HUES64 (cell line): ENCODE results near the gene KAZN.

Experiments
- H3K27ac ChIP-seq: 2 replicates; pipeline ENCODE4 v1.7.0; 2013; ENCODE audit warnings: low read depth, low read length, inconsistent platforms
- H3K27me3 ChIP-seq: 2 replicates; pipeline ENCODE4 v1.6.1; 2013; ENCODE audit warnings: mild to moderate bottlenecking, low read length; ENCODE audit not compliant: insufficient read depth
- H3K36me3 ChIP-seq: 2 replicates; pipeline ENCODE4 v1.6.1; 2013; ENCODE audit warnings: mild to moderate bottlenecking, low read length; ENCODE audit not compliant: insufficient read depth
- H3K4me1 ChIP-seq: 2 replicates; pipeline ENCODE4 v1.6.1; 2013; ENCODE audit warnings: mild to moderate bottlenecking, low read length, moderate library complexity; ENCODE audit not compliant: insufficient read depth
- H3K4me3 ChIP-seq: 2 replicates; pipeline ENCODE4 v1.5.1; 2013; ENCODE audit warnings: mild to moderate bottlenecking, low read length, moderate library complexity
- H3K9ac ChIP-seq: 2 replicates; pipeline ENCODE4 v1.6.1; 2013; ENCODE audit warnings: mild to moderate bottlenecking, low read depth, low read length
- H3K9me3 ChIP-seq: 2 replicates; pipeline ENCODE4 v1.6.1; 2013; ENCODE audit warnings: low read depth, low read length; ENCODE audit not compliant: insufficient read depth
- WGBS: fragments of 150-250, 120-280 bp; methylation state at CpG from one replicate; pipeline ENCODE4 v1.1.7; 2013; ENCODE audit warnings: missing lambda C conversion rate; 5-methylcytosine and 5-hydroxymethylcytosine counted together

KAZN gene

DNA sequence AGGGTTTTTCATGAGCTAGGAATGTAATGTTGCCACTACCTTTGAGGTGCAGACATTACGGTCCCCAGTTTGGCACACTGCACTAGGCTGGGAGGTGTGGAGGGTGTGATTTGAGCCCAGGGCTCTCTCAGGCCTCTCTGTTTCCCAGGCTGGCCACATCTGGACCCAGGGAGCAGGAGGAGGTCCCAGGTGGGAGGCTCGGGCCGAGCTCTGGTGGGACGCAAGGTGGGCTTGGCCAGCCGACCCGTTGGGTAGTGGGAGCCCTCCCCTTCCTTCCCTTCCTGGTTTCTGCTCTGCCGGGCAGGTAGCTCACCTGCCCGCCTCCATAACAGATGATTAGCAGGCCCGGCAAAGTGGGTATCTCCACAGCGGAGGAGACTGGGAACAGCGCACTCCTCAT, 408.9 kb downstream of the KAZN start:
- Histone ChIP-seq H3K27me3 (no peaks in the 10 kb centered on the region), H3K4me1 (0 out of 2 replicates have a peak, but pooled peaks cover 4% of the 10 kb centered on the region), H3K9ac (no peak overlapping the region), H3K9me3 (no peaks in the 10 kb centered on the region), H3K36me3 (no peaks in the 10 kb centered on the region), H3K4me3 (no peak overlapping the region), H3K27ac (no peak overlapping the region)
- 94% methylated on average over 11 of the region's 11 CpGs for WGBS

DNA sequence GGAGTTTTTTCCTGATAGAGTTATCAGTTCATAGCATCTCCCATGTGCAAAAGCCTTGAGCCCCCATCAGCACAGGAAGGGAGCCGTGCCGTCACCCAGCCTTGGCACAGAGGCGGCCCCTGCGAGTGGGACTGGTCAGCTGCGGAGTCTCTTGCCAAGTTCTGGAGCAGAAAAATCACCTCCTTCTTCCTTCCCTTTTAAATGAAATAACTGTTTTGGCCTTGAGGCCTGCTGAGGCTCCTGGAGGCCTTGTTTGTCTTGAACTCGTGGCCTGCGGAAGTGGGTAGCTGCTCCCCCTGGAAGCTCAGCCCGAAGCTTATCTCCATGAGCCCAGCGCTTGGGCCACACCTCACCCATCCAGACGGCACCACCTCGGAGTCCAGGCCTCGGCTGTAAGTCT, 409.4 kb downstream of the KAZN start:
- Histone ChIP-seq H3K4me1 (0 out of 2 replicates have a peak, but pooled peaks cover 4% of the 10 kb centered on the region), H3K36me3 (no peaks in the 10 kb centered on the region), H3K27me3 (no peaks in the 10 kb centered on the region), H3K9ac (no peak overlapping the region), H3K9me3 (no peaks in the 10 kb centered on the region), H3K4me3 (no peak overlapping the region), H3K27ac (no peak overlapping the region)
- 93% methylated on average over 12 of the region's 12 CpGs for WGBS

DNA sequence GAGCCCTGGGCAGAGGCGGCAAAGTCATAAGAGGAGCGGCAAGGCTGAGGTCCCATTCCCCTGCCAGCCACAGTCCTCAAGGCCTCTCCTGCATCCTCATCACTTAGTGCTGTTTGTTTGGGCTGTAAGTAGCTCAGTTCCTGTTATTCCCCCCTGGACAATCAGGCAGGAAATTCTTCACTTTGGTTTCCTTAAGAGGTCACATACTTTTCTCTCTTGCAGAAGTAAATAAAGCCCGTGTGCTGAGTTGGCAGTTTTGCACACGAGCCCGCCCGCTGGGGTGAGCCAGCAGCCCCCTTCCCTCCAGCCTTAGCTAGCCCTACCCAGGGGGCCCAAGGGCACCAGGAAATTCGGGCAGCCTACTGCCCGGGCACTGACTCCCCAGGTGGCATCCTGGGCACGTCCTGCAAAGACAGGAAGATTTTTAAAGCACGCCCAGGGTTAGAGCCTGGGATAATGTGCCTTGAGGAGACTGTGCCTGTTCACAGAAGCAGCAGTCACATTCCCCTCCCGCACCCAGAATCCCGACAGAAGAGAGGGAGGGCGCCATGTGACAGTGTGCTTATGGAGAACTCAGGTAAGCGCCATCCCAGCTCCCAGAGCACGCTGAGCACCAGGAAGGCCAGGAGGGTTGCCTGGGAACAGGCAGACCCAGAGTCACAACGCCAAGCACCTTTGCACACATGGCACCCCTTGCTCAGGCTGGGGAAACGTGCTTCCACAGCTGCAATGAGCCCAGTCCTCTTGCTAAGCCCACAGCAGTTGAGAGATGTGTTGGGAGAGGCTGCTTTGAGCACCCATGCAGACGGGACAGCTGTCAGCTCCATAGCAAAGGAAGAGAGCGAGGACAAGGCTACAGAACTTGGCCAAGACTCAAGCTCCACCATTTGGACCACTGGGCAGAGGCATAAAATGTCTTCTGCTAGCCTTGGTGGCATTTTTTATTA, 410.6 kb downstream of the KAZN start:
- no peak overlapping the region for H3K4me3 ChIP-seq
- H3K27me3 ChIP-seq = no peaks in the 10 kb centered on the region
- H3K9ac ChIP-seq = no peak overlapping the region
- H3K4me1 ChIP-seq = 0 out of 2 replicates have a peak, but pooled peaks cover 4% of the 10 kb centered on the region
- no peaks in the 10 kb centered on the region for H3K9me3 ChIP-seq
- no peaks in the 10 kb centered on the region for H3K36me3 ChIP-seq
- WGBS = 87% methylated on average over 19 of the region's 19 CpGs
- H3K27ac ChIP-seq = no peak overlapping the region

DNA sequence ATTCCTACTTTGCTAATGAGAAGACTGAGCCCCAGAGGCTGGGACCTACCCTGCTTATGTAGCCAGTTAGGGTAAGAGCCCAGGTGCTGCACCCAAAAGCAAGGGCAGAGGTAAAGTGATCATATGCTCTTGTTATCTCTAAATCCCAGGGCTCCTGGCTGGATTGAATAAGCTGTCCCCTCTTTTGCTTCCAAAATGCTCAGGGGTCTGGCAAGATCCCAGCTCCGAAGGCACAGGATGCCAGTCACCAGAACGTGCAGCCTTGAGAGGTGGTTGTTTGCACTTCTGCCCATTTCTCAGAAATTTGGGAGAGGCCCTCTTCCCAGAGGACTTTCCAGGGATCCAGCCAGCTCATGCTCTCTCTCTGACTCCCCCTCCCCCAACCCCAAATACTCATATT, 412.7 kb downstream of the KAZN start:
- H3K4me1 ChIP-seq = 0 out of 2 replicates have a peak, but pooled peaks cover 4% of the 10 kb centered on the region
- no peaks in the 10 kb centered on the region for H3K27me3 ChIP-seq
- WGBS = 88% methylated on average over 2 of the region's 2 CpGs
- no peaks in the 10 kb centered on the region for H3K9me3 ChIP-seq
- no peak overlapping the region for H3K4me3 ChIP-seq
- no peak overlapping the region for H3K9ac ChIP-seq
- H3K36me3 ChIP-seq = no peaks in the 10 kb centered on the region
- H3K27ac ChIP-seq = no peak overlapping the region

DNA sequence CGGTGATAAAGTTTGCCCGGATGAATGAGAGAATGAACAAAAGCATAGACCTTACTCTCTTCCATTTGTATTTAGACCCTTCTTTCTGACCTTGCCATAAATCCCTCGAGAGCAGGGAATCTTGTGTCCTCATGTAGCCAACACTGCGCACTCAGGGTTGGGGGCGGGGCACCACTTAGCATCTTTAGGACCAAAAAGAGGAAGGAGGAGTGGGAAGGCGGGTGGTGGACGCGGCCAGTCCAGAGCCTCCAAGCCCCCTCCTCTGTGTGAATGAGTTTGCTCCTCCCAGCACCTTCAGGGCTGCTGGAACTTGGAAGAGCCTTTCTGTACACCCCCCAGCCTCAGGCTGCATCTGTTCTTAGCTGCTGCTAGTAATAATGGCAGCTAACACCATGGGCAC, 413.2 kb downstream of the KAZN start:
- H3K4me1 ChIP-seq = 0 out of 2 replicates have a peak, but pooled peaks cover 4% of the 10 kb centered on the region
- H3K9me3 ChIP-seq = no peaks in the 10 kb centered on the region
- H3K36me3 ChIP-seq = no peaks in the 10 kb centered on the region
- no peak overlapping the region for H3K9ac ChIP-seq
- H3K4me3 ChIP-seq = no peak overlapping the region
- whole genome bisulfite sequencing = 79% methylated on average over 8 of the region's 8 CpGs
- no peak overlapping the region for H3K27ac ChIP-seq
- no peaks in the 10 kb centered on the region for H3K27me3 ChIP-seq

DNA sequence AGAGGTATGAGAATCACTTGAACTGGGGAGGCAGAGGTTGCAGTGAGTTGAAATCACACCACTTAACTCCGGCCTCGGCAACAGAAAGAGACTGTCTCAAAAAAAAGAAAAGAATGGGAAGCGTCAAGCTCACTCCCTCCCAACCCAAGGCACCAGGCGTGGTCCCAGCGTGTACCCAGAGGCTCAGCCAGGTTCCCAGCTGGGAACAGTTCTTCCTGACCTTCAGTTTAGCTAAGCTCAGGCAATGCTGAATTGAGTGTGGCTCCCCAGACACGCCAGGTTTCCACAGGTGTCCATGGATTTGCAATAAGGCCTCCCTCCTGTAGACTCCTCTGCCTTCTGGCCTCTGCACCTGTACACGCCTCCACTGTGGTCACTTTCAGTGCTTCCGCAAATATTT, 414.3 kb downstream of the KAZN start:
- Histone ChIP-seq H3K4me1 (0 out of 2 replicates have a peak, but pooled peaks cover 4% of the 10 kb centered on the region), H3K36me3 (no peaks in the 10 kb centered on the region), H3K27me3 (no peaks in the 10 kb centered on the region), H3K9ac (no peak overlapping the region), H3K9me3 (no peaks in the 10 kb centered on the region), H3K4me3 (no peak overlapping the region), H3K27ac (no peak overlapping the region)
- 79% methylated on average over 8 of the region's 8 CpGs for WGBS

DNA sequence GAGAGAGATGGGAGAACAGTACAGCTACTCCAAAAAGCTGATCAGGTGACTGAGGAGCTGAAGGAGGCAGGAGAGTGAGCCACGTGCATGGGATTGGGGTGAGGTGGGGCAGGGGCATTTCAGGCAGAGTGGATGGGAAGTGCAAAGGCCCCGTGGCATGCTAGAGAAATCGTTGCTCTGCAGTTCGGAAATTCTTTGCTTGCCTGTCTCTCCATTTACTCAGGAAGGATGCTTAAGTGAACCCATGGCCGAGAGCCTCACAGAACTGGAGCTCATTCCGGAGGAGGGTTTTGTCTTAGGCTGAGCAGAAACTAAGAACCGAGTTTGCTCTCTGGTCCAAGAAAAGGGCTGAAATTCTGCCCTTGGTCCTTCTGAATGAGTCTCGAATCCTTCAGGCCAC, 415.3 kb downstream of the KAZN start:
- no peak overlapping the region for H3K4me3 ChIP-seq
- no peak overlapping the region for H3K27ac ChIP-seq
- H3K9ac ChIP-seq = no peak overlapping the region
- no peaks in the 10 kb centered on the region for H3K36me3 ChIP-seq
- 0 out of 2 replicates have a peak, but pooled peaks cover 4% of the 10 kb centered on the region for H3K4me1 ChIP-seq
- H3K9me3 ChIP-seq = no peaks in the 10 kb centered on the region
- no peaks in the 10 kb centered on the region for H3K27me3 ChIP-seq
- WGBS = 94% methylated on average over 8 of the region's 8 CpGs

DNA sequence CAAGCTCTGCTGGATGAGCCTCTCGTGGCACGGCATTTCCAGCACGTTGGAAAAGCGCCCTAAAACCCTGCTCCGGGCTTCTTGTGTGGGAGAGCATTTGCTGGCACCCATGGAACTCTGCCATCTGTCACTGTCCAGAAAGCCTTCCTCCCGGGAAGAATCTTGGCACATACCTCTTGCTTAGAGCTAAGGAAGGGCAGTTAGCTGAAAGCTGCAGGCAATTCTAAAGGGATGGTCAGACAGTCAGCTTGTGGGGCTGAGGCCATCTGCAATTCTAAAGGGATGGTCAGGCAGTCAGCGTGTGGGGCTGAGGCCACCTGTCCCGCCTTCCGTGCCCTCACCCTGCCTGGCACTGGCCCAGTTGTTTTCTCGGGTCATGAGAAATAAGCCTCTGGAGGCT, 416.0 kb downstream of the KAZN start:
- 0 out of 2 replicates have a peak, but pooled peaks cover 4% of the 10 kb centered on the region for H3K4me1 ChIP-seq
- no peak overlapping the region for H3K4me3 ChIP-seq
- H3K27ac ChIP-seq = no peak overlapping the region
- H3K9ac ChIP-seq = no peak overlapping the region
- H3K9me3 ChIP-seq = no peaks in the 10 kb centered on the region
- H3K27me3 ChIP-seq = no peaks in the 10 kb centered on the region
- H3K36me3 ChIP-seq = no peaks in the 10 kb centered on the region
- WGBS = 91% methylated on average over 10 of the region's 10 CpGs

DNA sequence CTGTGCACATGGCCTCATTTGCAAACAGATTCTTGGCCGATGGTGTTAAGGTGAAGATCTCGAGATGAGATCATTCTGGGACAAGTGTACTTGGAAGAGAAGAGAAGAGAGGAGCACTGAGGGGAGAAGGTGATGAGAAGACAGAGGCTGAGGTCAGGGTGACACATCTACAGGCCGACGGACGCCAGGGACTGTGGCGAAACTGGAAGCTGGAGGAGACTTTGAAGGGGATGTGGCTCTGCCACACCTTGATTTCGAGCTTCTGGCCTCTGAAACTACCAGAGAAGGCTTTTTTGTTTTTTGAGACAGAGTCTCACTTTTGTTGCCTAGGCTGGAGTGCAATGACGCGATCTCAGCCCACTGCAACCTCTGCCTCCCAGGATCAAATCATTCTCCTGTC, 417.5 kb downstream of the KAZN start:
- H3K27me3 ChIP-seq = no peaks in the 10 kb centered on the region
- no peak overlapping the region for H3K9ac ChIP-seq
- WGBS = 93% methylated on average over 9 of the region's 9 CpGs
- H3K27ac ChIP-seq = no peak overlapping the region
- H3K36me3 ChIP-seq = no peaks in the 10 kb centered on the region
- H3K9me3 ChIP-seq = no peaks in the 10 kb centered on the region
- H3K4me1 ChIP-seq = 0 out of 2 replicates have a peak, but pooled peaks cover 4% of the 10 kb centered on the region
- no peak overlapping the region for H3K4me3 ChIP-seq

DNA sequence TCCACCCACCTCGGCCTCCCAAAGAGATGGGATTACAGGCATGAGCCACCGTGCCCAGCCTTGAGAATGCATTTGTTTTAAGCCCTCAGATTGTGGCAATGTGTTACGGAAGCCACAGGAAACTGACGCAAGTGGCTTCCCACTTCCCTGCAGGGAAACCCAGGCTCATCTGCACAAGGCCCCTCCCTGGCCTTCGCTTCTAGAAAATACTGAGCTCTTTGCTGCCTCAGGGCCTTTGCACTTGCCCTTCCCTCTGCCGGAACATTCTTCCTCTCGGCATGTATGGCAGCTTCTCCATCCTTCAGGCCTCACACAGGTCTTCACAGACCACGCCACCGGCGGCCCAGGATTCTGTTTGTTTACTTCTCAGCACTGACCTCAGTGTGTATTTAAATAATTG, 418.0 kb downstream of the KAZN start:
- no peaks in the 10 kb centered on the region for H3K36me3 ChIP-seq
- 0 out of 2 replicates have a peak, but pooled peaks cover 1% of the 10 kb centered on the region for H3K4me1 ChIP-seq
- H3K27ac ChIP-seq = no peak overlapping the region
- H3K27me3 ChIP-seq = no peaks in the 10 kb centered on the region
- H3K4me3 ChIP-seq = no peak overlapping the region
- WGBS = 95% methylated on average over 10 of the region's 10 CpGs
- no peaks in the 10 kb centered on the region for H3K9me3 ChIP-seq
- H3K9ac ChIP-seq = no peak overlapping the region

DNA sequence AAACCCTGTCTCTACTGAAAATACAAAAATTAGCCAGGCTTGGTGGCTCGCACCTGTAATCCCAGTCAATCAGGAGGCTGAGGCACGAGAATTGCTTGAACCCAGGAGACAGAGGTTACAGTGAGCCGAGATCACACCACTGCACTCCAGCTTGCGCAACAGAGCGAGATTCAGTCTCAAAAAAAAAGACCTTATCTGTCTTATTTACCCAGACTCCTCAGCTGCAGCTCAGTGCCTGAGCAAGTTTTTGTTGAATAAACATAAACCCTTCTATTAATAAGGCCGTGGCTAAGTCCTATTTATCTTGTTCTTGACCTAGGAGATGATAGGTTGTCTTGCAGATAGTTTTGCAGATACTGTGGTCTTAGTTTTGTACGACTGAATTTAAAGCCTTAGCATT, 418.6 kb downstream of the KAZN start:
- Histone ChIP-seq H3K4me3 (no peak overlapping the region), H3K27ac (no peak overlapping the region), H3K9me3 (no peaks in the 10 kb centered on the region), H3K9ac (no peak overlapping the region), H3K4me1 (no peaks in the 10 kb centered on the region), H3K36me3 (no peaks in the 10 kb centered on the region), H3K27me3 (no peaks in the 10 kb centered on the region)
- 92% methylated on average over 7 of the region's 7 CpGs for WGBS
